A549 treated with CpdA at 1 μM for 4 hours (cell line): ENCODE data around the gene PRR20A. TPM values are rescaled to one million over a fixed set of nuclear protein-coding genes. Genes with fewer than 3 reads are reported as not detected.

ENCODE experiments used
- total RNA-seq: library from RNA; stranded (reverse); fragments of 200-300 nt; extraction: Qiagen RNA extraction; gene quantifications from 5 replicates; pipeline ENCODE4 v1.2.3, GENCODE V29; 2022; ENCODE audit warnings: low read depth

Gene PRR20A
- total RNA-seq = not detected in 5 replicates

DNA sequence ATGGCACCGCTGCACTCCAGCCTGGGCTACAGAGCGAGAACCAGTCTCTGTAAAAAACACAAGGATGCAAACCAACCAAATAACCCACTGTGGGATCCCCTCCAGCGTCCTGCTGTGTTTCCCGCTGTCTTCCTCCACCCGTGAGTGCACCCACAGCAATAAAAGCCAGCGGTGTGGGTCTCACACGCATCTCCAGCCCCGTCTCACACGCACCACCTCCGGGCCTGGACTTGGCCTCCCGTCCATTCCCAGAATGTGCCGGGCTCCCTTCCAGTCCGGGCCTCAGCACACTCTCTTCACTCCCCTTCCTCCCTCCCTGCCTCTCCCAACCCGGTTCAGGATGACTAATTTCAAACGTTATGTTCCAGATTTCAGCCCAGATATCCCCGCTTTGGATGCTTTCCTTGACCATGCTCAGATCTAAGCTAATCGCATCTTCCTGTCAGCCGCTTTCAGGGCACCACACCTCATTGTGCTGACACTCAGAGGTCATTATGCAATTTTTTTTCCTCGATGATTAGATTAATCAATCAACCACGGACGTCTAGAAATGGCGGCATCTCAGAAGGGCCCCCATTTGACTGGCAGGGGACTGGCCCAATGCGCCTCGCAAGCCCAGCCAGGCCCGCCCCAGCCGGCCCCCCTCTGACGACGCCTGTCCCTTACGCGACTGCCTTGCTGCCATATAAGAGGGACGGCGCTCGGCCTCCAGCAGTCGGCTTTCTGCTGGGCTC, at the start of gene PRR20A:
Gene PRR20A (plus strand): TSS at position 684 of the 734 bp plus-strand sequence. CDS start 387 bp downstream, outside the sequence.

DNA sequence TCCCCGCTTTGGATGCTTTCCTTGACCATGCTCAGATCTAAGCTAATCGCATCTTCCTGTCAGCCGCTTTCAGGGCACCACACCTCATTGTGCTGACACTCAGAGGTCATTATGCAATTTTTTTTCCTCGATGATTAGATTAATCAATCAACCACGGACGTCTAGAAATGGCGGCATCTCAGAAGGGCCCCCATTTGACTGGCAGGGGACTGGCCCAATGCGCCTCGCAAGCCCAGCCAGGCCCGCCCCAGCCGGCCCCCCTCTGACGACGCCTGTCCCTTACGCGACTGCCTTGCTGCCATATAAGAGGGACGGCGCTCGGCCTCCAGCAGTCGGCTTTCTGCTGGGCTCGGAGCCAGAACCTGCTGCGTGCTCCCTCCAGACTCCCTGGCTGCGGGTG, 6.5 kb downstream of the PRR20A start, which contains the start of gene PRR20B:
Gene PRR20B (plus strand): TSS at position 301 of the 400 bp plus-strand sequence. CDS start 387 bp downstream, outside the sequence.

DNA sequence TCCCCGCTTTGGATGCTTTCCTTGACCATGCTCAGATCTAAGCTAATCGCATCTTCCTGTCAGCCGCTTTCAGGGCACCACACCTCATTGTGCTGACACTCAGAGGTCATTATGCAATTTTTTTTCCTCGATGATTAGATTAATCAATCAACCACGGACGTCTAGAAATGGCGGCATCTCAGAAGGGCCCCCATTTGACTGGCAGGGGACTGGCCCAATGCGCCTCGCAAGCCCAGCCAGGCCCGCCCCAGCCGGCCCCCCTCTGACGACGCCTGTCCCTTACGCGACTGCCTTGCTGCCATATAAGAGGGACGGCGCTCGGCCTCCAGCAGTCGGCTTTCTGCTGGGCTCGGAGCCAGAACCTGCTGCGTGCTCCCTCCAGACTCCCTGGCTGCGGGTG, 13.0 kb downstream of the PRR20A start, which contains the start of gene PRR20C:
Gene PRR20C (plus strand): TSS at position 301 of the 400 bp plus-strand sequence. CDS start 387 bp downstream, outside the sequence.

DNA sequence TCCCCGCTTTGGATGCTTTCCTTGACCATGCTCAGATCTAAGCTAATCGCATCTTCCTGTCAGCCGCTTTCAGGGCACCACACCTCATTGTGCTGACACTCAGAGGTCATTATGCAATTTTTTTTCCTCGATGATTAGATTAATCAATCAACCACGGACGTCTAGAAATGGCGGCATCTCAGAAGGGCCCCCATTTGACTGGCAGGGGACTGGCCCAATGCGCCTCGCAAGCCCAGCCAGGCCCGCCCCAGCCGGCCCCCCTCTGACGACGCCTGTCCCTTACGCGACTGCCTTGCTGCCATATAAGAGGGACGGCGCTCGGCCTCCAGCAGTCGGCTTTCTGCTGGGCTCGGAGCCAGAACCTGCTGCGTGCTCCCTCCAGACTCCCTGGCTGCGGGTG, 19.6 kb downstream of the PRR20A start, which contains the start of gene PRR20D:
Gene PRR20D (plus strand): TSS at position 301 of the 400 bp plus-strand sequence. CDS start 387 bp downstream, outside the sequence.

DNA sequence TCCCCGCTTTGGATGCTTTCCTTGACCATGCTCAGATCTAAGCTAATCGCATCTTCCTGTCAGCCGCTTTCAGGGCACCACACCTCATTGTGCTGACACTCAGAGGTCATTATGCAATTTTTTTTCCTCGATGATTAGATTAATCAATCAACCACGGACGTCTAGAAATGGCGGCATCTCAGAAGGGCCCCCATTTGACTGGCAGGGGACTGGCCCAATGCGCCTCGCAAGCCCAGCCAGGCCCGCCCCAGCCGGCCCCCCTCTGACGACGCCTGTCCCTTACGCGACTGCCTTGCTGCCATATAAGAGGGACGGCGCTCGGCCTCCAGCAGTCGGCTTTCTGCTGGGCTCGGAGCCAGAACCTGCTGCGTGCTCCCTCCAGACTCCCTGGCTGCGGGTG, 26.2 kb downstream of the PRR20A start, which contains the start of gene PRR20E:
Gene PRR20E (plus strand): TSS at position 301 of the 400 bp plus-strand sequence. CDS start 387 bp downstream, outside the sequence.

Other genes starting within 250 kb of the PRR20A start
- not detected in 5 replicates for gene PRR20B, start 6.6 kb downstream of the PRR20A start, total RNA-seq
- gene PRR20C, start 13.1 kb downstream of the PRR20A start, total RNA-seq = not detected in 5 replicates
- gene PRR20D, start 19.7 kb downstream of the PRR20A start, total RNA-seq = not detected in 5 replicates
- gene PRR20E, start 26.3 kb downstream of the PRR20A start, total RNA-seq = not detected in 5 replicates